Activated T-cell treated with anti-CD3 and anti-CD28 coated beads for 4 hours (primary cell): ENCODE results near the gene TEX48.

Experiments
- DNase-seq: peaks from one replicate; pipeline ENCODE4 v3.0.0-alpha.2; 2020

TEX48 gene

GRCh38 chr9:114664181-114664580 lies 17.8 kb downstream of the TEX48 start:
- no peak for DNase-seq

- DNase-seq = peak; percentile 60
Observed at GRCh38 chr9:114662081-114662989, 19.7 kb downstream of the TEX48 start.

GRCh38 chr9:114657705-114658104 lies 24.3 kb downstream of the TEX48 start, which contains the start of gene TEX53:
TSS of gene TEX53 (minus strand) at chr9:114657805. CDS start at chr9:114657774, 31 bp downstream.
- no peak for DNase-seq

GRCh38 chr9:114656301-114656700 lies 25.7 kb downstream of the TEX48 start:
- no peak for DNase-seq

GRCh38 chr9:114655689-114656088 lies 26.3 kb downstream of the TEX48 start:
- no peak for DNase-seq

- peak; percentile 81 for DNase-seq
Observed at GRCh38 chr9:114653556-114654159, 28.3 kb downstream of the TEX48 start.

- DNase-seq = no peak
Observed at GRCh38 chr9:114652776-114653555, 29.0 kb downstream of the TEX48 start.

GRCh38 chr9:114643896-114644295 lies 38.1 kb downstream of the TEX48 start:
- DNase-seq = no peak

- DNase-seq = no peak
Observed at GRCh38 chr9:114643001-114643400, 39.0 kb downstream of the TEX48 start.

- DNase-seq = no peak
Observed at GRCh38 chr9:114641967-114642366, 40.0 kb downstream of the TEX48 start.

GRCh38 chr9:114638404-114638803 lies 43.6 kb downstream of the TEX48 start:
- DNase-seq = no peak

- DNase-seq = no peak
Observed at GRCh38 chr9:114634387-114634786, 47.6 kb downstream of the TEX48 start.

GRCh38 chr9:114633438-114634089 lies 48.4 kb downstream of the TEX48 start:
- no peak for DNase-seq

GRCh38 chr9:114631166-114631565 lies 50.8 kb downstream of the TEX48 start:
- no peak for DNase-seq

- DNase-seq = no peak
Observed at GRCh38 chr9:114629563-114630090, 52.4 kb downstream of the TEX48 start.

- no peak for DNase-seq
Observed at GRCh38 chr9:114627553-114627952, 54.4 kb downstream of the TEX48 start.

GRCh38 chr9:114626415-114627020 lies 55.5 kb downstream of the TEX48 start:
- DNase-seq = no peak

- no peak for DNase-seq
Observed at GRCh38 chr9:114624677-114625076, 57.3 kb downstream of the TEX48 start.

GRCh38 chr9:114621975-114622609 lies 59.9 kb downstream of the TEX48 start:
- no peak for DNase-seq

GRCh38 chr9:114621561-114621960 lies 60.4 kb downstream of the TEX48 start:
- DNase-seq = no peak

- no peak for DNase-seq
Observed at GRCh38 chr9:114619191-114619761, 62.7 kb downstream of the TEX48 start.
